ENCODE results near the gene TMEM108.

Gene TMEM108

GRCh38 chr3:133366921-133367320 lies 328.7 kb downstream of the TMEM108 start:
- DNase-seq: no peak

DNA sequence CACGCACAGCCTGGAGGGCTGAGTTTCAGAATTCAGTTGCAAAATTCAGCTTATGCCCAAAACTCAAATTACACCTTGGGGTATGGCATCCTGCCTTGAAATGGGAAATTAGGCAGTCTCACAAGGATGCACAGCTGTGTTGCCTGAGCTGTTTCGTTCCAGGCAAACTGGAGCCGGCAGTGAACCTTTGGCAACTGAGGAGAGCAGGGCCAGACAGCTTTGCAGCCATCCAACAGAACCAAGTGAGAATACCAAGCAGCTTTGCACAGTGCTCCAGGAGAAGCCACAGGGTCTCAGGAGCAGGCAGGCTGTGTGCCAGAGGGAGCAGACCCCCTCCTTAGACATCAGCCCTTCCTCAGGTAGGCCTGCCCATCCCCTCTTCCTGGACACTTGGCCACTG lies 329.2 kb downstream of the TMEM108 start:
- DNase-seq: no peak

- DNase-seq: no peak
Observed at GRCh38 chr3:133367956-133368355, 329.8 kb downstream of the TMEM108 start.

DNA sequence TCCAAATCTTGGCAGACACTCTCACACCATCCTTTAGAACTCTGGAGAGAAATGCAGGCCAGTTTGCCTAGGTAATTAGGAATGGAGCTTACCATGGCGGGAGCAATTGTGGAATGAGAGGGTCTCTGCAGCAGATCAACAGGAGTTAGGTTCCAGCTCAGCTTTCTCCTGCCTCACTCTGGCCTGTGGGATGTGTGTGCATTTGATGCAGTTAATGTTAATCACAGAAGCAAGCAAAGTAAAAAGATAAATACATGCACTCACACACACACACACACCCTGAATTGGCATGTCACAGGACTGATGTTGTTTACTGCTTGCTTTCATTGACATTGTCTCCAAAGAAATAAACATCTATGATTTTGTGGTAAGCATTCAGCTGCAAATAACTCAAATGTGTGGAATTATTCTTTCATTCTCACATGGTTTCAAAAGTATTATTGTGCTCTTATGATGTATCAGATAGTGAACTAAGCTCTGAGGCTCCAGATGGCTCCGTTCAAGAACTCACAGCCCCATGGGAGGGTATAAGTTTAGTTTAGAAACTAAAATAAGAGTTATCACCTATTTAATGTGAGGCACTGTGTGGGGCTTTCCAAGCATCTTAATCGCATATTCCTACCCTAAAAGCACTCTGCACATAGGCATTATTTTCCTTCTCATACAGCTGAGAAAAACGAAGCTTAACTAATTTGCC lies 330.3 kb downstream of the TMEM108 start:
- DNase-seq: no peak

DNA sequence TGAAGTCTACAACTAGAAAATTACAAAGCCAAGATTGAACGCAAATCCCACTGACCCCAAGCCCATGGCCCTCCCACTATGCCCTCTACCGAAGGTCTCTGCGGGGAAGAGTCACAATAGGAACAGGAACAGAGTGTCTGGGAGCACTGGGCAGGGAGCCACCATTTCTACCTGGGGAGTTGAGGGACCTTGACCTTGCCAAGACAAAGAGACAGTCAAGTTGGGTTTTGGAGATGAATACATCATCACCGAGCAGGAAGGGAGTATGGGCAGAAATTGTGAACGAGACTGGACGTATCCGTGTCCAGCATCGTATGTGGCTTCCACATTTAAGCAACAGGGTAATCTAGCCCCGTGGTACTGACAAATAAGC lies 330.9 kb downstream of the TMEM108 start:
- no peak for DNase-seq

DNA sequence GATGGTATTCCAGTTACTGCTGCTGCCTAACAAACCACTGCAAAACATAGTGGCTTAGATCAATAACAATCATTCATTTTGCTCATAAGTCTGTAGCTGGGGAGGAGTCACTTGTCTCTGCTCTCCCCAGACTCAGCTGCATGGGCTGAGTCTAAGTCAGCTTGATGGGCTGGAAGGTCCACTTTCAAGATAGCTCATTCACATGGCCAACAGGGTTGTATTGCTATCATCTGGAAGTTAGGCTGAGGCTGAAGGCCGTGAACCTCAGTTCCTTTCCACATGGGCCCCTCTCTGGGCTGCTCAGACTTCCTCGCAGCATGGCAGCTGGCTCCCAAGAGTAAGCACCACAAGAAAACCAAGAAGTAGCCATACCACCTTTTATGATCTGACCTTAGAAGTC lies 333.0 kb downstream of the TMEM108 start:
- no peak for DNase-seq

GRCh38 chr3:133371676-133372075 lies 333.5 kb downstream of the TMEM108 start:
- no peak for DNase-seq

GRCh38 chr3:133374708-133375402 lies 336.7 kb downstream of the TMEM108 start:
- no peak for DNase-seq

- DNase-seq: no peak
Observed at GRCh38 chr3:133375403-133375745, 337.2 kb downstream of the TMEM108 start.

DNA sequence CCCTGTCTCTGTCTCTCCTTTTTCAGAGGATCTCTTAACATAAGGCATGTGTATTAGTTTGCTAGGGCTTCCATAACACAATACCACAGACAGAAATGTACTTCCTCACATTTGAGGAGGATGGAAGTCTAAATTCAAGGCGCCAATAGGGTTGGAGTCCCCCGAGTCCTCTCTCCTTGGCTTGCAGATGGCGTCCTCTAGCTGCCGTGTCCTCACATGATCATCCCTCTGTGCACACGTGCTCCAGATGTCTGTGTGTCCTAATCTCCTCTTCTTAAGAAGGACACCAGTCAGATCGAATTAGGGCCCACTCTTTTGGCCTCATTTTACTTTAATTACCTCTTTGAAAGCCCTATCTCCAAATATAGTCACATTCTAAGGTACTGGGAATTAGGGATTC lies 338.6 kb downstream of the TMEM108 start:
- peak; percentile 3 to 4 for DNase-seq

DNA sequence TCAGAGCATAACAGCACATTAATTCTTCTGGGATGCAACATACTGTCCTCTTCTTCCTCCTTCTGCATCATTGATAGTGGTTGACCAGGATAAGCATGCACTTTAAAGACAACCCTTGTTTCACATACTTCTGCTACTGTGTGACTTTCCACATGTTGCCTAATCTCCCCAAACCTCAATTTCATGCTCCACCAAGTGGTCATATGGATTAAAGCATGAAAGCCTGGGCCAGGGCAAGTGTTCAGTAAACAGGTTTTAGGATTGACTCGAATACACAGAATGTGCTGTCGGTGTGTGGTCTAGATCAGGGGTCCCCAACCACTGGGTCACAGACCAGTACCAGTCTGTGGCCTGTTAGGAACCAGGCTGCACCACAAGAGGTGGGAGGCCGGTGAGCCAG lies 339.2 kb downstream of the TMEM108 start:
- peak; percentile 53 to 71 for DNase-seq

DNA sequence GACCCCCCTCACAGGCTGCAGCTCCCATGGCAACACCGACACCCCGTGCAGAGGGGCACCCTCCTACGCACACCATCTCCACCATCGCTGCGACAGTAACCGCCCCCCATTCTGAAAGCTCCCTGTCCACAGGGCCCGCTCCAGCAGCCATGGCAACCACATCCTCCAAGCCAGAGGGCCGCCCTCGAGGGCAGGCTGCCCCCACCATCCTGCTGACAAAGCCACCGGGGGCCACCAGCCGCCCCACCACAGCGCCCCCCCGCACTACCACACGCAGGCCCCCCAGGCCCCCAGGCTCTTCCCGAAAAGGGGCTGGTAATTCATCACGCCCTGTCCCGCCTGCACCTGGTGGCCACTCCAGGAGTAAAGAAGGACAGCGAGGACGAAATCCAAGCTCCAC lies 341.7 kb downstream of the TMEM108 start:
- no peak for DNase-seq

DNA sequence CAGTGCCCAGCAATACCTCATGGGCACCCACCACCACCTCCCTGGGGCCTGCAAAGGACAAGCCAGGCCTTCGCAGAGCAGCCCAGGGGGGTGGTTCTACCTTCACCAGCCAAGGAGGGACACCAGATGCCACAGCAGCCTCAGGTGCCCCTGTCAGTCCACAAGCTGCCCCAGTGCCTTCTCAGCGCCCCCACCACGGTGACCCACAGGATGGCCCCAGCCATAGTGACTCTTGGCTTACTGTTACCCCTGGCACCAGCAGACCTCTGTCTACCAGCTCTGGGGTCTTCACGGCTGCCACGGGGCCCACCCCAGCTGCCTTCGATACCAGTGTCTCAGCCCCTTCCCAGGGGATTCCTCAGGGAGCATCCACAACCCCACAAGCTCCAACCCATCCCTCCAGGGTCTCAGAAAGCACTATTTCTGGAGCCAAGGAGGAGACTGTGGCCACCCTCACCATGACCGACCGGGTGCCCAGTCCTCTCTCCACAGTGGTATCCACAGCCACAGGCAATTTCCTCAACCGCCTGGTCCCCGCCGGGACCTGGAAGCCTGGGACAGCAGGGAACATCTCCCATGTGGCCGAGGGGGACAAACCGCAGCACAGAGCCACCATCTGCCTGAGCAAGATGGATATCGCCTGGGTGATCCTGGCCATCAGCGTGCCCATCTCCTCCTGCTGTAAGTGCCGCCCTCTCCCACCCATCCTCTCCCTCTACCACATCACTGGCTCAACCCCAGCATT lies 342.5 kb downstream of the TMEM108 start:
- no peak for DNase-seq

DNA sequence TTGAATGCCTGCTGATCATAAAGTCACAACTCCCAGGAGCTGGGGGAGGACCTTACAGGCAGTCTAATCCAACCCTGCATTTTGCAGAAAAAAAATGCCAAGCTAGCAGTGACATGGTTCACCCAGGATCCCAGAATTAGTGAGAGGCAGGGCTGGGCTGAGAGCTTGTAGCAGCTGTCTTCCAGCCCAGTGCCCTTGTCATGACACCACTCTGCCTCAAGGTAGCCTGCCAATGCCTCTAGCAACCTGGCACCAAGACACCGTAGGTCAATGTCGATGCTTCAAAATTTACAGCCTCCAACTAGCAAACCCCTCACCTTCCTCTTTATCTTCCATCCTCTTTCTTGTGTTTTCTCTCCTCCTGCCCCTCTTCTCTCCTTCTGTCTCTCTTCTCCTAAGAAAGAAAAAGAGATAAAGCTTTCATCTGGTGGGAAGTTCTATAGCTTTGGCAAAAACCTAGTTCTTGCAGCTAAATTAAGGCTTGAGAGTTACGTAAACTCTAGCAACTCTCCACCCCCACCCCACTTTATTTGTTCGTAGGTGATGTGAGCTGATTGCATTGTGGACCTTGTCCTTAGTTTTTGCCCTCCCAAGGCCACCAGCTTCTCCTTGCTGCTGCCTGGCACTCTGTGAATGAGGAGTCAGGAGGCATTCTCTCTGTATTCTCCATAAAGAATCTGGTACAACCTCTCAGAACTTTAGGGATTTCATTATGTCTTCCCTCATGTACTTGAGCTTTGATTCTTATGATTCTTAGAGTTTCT lies 343.3 kb downstream of the TMEM108 start:
- no peak for DNase-seq

DNA sequence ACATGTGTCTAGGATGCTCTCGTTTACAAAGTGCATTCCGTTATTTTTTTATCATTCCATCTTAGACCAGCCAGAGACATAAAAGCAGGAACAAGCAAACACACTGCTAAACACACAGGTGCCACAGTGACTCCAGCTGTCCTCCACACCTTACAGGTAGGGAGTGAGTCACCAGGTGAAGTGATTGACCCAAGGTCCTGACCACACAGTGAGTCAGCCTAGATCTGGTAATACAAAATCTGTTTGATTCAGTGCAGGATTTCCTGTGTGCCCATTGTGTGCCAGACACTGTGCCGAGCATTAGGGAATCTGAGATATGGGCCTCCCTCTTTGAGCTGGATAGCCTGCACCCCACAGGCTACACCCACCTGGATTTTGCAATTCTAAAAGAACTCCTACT lies 345.0 kb downstream of the TMEM108 start:
- no peak for DNase-seq

DNA sequence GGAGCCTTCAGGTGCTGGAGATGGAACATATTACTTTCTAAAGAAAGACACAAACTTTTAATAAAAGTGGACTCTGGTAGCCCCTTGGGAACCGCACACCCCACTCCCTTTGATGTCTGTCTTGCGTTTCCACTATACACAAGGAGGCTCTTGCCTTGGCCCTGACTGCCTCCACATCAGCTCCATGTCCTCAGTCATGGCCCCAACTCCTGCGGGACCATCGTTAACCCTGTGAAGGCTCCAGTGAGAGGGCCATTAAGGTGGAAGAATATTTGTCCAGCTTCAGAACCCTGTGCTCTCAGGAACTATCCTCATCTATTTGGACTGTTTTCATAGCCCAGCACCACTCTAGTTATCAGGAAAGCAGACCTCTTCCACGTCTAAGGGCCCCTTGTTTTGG lies 345.6 kb downstream of the TMEM108 start:
- no peak for DNase-seq

- DNase-seq: peak; percentile 32 to 67
Observed at GRCh38 chr3:133384331-133385027, 346.3 kb downstream of the TMEM108 start.

DNA sequence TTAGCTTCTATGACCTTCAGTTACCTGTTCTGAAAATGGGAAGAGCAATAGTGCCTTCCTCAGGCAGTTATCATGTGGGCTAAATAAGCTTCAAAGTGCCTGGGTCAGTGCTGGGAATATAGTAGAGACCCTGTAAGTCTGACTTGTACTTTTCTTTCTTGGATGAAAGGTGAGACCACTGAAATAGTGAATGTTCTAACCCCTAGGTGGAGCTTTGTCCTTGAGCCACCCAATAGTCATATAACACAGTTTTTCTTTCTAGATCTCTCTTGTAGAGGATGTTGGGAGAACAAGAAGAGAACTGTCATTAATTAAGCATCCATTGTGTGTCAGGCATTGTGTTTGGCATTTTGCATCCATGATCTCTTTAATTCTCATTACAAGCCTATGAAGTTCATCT lies 348.7 kb downstream of the TMEM108 start:
- DNase-seq: peak in 1 of 2 experiments; percentile 2

GRCh38 chr3:133387341-133387740 lies 349.1 kb downstream of the TMEM108 start:
- DNase-seq: no peak

GRCh38 chr3:133388696-133389395 lies 350.7 kb downstream of the TMEM108 start:
- DNase-seq: no peak

DNA sequence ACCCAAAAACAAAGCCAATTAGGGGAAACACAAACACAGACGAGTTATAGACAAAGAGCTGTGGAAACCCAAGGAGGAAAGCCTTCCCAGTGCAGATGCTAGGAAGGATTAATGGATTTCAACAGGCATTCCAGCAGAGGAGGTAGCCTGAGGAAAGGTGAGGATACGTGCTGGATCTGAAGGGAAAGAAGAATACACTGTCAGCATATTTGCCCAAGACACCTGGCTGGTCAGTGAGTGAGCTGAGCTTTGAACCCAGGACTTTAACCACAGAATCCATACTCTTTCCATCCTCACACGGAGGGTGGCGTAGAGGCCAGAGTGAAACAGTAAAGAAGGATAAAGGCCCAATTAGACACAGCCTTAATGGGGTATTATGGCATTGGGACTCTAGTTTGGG lies 352.5 kb downstream of the TMEM108 start:
- no peak for DNase-seq

GRCh38 chr3:133393204-133393603 lies 355.0 kb downstream of the TMEM108 start:
- no peak for DNase-seq
